Measurements from ENCODE around the gene RDX.
"Not testable (repeated sequence)": the region's sequence is repeated elsewhere in the genome, so short reads cannot be mapped to it uniquely, and the experiment has no call there.

DNA sequence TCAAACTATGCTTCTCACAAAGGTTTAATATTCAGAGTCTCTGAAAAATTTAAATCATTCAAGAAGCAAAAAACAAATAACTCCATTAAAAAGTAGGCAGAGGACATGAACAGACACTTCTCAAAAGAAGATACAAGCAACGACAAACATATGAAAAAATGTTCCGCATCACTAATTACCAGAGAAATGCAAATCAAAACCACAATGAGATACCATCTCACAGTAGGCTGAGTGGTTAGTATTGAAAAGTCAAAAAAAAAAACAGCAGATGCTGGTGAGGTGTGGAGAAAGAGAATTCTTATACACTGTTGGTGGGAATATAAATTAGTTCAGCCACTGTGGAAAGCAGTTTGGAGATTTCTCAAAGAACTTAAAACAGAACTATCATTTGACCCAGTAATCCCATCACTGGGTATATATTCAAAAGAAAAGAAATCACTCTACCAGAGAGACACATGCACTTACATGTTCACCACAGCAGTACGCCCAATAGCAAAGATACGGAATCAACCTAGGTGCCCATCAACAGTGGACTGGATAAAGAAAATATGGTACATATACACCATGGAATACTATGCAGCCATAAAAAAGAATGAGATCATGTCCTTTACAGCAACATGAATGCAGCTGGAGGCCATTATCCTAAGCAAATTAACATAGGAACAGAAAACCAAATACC is 103.7 kb downstream of the RDX start:
- not testable (repeated sequence) for TF ChIP-seq CTCF (IDR thresholded peaks at IDR 0.05); TFCP2L1 (CRISPR knock-in tag; IDR thresholded peaks at IDR 0.05); CEBPB (IDR thresholded peaks at IDR 0.05); HOXB5 (CRISPR knock-in tag; IDR thresholded peaks at IDR 0.05); ZFP36 (IDR thresholded peaks at IDR 0.05; ENCODE audit: borderline replicate concordance, partially characterized antibody); HOXA7 (CRISPR knock-in tag; IDR thresholded peaks at IDR 0.05); EP300 (IDR thresholded peaks at IDR 0.05); POLR2A (IDR thresholded peaks at IDR 0.05; ENCODE audit: low read length)
- TF ChIP-seq, protein P1, sequence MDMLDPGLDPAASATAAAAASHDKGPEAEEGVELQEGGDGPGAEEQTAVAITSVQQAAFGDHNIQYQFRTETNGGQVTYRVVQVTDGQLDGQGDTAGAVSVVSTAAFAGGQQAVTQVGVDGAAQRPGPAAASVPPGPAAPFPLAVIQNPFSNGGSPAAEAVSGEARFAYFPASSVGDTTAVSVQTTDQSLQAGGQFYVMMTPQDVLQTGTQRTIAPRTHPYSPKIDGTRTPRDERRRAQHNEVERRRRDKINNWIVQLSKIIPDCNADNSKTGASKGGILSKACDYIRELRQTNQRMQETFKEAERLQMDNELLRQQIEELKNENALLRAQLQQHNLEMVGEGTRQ (IDR thresholded peaks at IDR 0.05), result not testable (repeated sequence)
- TF ChIP-seq, protein P2, sequence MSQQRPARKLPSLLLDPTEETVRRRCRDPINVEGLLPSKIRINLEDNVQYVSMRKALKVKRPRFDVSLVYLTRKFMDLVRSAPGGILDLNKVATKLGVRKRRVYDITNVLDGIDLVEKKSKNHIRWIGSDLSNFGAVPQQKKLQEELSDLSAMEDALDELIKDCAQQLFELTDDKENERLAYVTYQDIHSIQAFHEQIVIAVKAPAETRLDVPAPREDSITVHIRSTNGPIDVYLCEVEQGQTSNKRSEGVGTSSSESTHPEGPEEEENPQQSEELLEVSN (IDR thresholded peaks at IDR 0.05; ENCODE audit: borderline replicate concordance, low read depth), result not testable (repeated sequence)
- TF ChIP-seq, protein P3, sequence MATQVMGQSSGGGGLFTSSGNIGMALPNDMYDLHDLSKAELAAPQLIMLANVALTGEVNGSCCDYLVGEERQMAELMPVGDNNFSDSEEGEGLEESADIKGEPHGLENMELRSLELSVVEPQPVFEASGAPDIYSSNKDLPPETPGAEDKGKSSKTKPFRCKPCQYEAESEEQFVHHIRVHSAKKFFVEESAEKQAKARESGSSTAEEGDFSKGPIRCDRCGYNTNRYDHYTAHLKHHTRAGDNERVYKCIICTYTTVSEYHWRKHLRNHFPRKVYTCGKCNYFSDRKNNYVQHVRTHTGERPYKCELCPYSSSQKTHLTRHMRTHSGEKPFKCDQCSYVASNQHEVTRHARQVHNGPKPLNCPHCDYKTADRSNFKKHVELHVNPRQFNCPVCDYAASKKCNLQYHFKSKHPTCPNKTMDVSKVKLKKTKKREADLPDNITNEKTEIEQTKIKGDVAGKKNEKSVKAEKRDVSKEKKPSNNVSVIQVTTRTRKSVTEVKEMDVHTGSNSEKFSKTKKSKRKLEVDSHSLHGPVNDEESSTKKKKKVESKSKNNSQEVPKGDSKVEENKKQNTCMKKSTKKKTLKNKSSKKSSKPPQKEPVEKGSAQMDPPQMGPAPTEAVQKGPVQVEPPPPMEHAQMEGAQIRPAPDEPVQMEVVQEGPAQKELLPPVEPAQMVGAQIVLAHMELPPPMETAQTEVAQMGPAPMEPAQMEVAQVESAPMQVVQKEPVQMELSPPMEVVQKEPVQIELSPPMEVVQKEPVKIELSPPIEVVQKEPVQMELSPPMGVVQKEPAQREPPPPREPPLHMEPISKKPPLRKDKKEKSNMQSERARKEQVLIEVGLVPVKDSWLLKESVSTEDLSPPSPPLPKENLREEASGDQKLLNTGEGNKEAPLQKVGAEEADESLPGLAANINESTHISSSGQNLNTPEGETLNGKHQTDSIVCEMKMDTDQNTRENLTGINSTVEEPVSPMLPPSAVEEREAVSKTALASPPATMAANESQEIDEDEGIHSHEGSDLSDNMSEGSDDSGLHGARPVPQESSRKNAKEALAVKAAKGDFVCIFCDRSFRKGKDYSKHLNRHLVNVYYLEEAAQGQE (IDR thresholded peaks at IDR 0.05), result not testable (repeated sequence)

All from A549 (cell line).